ENCODE measurements around the gene SDR42E1.
A peak's percentile ranks its signal among the peaks of the same experiment; 100 is the strongest.

Gene SDR42E1, protein sequence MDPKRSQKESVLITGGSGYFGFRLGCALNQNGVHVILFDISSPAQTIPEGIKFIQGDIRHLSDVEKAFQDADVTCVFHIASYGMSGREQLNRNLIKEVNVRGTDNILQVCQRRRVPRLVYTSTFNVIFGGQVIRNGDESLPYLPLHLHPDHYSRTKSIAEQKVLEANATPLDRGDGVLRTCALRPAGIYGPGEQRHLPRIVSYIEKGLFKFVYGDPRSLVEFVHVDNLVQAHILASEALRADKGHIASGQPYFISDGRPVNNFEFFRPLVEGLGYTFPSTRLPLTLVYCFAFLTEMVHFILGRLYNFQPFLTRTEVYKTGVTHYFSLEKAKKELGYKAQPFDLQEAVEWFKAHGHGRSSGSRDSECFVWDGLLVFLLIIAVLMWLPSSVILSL

DNA sequence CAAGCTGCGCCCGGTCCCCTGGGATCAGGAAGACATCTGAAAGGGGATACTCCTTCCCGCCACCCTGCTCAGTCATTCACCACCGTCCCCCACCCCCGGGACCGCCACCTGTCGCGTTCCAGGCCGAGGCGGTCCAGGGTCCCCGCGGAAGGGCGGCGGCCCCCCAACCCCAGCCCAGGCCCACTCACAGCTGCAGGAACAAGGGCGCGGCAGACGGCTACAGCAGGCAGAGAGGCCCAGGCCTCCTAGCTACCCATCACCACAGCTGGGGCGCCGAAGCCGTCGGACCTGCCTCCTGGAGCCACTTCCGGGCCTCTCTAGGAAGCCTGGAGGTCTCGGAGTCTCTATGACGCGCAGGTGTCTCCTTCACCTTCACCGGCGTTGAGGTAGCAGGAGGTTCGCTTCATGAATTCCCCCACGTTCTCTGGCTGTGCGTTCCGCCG lies at the start of gene SDR42E1:
SDR42E1 (minus strand) TSS at position 272 of the 443 bp plus-strand sequence. CDS start 10,612 bp downstream, outside the sequence.
- H3K27ac ChIP-seq: peak within 1 kb of the TSS; percentile 53
- no peaks in the 10 kb centered on the region for H3K27me3 ChIP-seq (ENCODE audit: insufficient read depth, low read depth)
- H3K4me1 ChIP-seq (ENCODE audit: low read depth, poor library complexity, severe bottlenecking): peaks cover 6% of the 10 kb centered on the region
- TF ChIP-seq, protein P1, sequence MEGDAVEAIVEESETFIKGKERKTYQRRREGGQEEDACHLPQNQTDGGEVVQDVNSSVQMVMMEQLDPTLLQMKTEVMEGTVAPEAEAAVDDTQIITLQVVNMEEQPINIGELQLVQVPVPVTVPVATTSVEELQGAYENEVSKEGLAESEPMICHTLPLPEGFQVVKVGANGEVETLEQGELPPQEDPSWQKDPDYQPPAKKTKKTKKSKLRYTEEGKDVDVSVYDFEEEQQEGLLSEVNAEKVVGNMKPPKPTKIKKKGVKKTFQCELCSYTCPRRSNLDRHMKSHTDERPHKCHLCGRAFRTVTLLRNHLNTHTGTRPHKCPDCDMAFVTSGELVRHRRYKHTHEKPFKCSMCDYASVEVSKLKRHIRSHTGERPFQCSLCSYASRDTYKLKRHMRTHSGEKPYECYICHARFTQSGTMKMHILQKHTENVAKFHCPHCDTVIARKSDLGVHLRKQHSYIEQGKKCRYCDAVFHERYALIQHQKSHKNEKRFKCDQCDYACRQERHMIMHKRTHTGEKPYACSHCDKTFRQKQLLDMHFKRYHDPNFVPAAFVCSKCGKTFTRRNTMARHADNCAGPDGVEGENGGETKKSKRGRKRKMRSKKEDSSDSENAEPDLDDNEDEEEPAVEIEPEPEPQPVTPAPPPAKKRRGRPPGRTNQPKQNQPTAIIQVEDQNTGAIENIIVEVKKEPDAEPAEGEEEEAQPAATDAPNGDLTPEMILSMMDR (conservative IDR thresholded peaks at IDR 0.05; ENCODE audit: low read depth, low read length): no peak
- H2AFZ ChIP-seq (ENCODE audit: low read depth): peak within 1 kb of the TSS; percentile 100
- H4K20me1 ChIP-seq (ENCODE audit: insufficient read depth): no peaks in the 10 kb centered on the region
- H3K36me3 ChIP-seq (ENCODE audit: insufficient read depth): no peaks in the 10 kb centered on the region
- H3K79me2 ChIP-seq (ENCODE audit: insufficient read depth, low read depth): no peaks in the 10 kb centered on the region; the same call in 1 of the 2 replicates
- H3K9ac ChIP-seq: peak within 1 kb of the TSS; percentile 61; the same call in 1 of the 2 replicates
- peak within 1 kb of the TSS; percentile 92 for H3K4me2 ChIP-seq
- H3K4me3 ChIP-seq (IDR thresholded peaks at IDR 0.05; ENCODE audit: insufficient read depth, low read depth, low read length): peak within 1 kb of the TSS; percentile 65

DNA sequence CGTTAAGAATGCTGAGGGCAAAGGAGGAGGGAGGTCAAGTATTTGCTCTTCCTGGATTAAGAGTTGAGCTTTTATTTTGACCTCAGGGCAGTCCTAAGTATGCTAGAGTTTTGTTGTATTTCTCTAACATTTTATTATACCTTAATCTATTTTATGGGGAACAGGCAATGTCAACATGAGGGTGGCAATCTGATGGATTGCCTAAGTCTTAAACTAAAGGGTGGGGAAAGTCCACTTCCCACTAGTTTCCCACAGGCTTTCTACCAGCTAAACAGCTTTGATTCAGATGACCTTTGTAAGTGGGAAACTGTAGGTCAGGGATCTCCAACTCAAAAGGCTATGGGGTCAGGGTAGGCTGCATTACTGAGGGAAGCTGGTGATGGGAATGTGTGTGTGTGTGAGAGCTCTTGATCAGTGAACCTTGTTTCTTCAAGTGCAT lies 48.7 kb upstream of the SDR42E1 start:
- Histone ChIP-seq H3K4me3 (IDR thresholded peaks at IDR 0.05; ENCODE audit: insufficient read depth, low read depth, low read length) (no peak overlapping the region), H3K27me3 (ENCODE audit: insufficient read depth, low read depth) (no peaks in the 10 kb centered on the region), H3K4me2 (no peak overlapping the region), H3K4me1 (ENCODE audit: low read depth, poor library complexity, severe bottlenecking) (no peaks in the 10 kb centered on the region), H4K20me1 (ENCODE audit: insufficient read depth) (no peaks in the 10 kb centered on the region), H3K27ac (no peak overlapping the region), H2AFZ (ENCODE audit: low read depth) (no peak overlapping the region), H3K36me3 (ENCODE audit: insufficient read depth) (no peaks in the 10 kb centered on the region), H3K9ac (no peak overlapping the region), H3K79me2 (ENCODE audit: insufficient read depth, low read depth) (no peaks in the 10 kb centered on the region)
- TF ChIP-seq, protein P1 (conservative IDR thresholded peaks at IDR 0.05; ENCODE audit: low read depth, low read length): no peak

DNA sequence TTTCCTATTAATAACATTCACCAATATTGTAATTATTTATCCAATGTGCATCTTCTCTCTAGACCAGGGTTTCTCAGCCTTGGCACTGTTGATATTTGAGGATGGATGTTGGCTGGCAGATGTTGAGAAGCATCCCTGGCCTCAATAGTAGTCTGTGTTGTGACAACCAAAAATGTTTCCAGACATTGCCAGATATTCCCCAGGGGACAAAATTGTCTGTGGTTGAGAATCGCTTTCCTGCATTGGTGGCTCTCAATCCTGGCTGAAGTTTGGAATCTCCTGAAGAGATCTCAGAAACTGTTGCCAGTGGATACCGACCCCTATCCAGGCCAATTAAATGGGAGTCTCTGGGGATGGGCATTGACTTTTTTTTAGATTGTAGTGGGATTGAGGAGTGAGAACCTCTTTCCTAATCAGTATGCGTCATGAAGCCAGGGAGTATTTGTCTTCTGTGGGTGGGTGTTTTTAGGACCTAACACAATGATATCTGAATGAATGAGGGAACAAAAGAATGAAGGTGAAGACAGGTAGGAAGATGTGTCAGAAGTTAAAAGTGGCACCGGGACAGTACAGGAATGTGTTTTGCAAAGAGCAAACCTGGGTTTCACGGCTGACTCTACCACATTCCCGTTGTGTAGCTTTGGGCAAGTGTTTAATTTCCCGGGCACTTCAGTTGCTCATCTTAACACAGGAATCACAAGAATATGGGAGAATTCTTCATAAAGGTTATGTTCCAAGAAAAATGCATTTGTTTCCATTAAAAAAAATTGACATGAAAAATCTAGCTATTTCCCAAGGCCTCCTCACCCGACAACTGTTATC lies 48.1 kb upstream of the SDR42E1 start:
- Histone ChIP-seq H4K20me1 (ENCODE audit: insufficient read depth) (no peaks in the 10 kb centered on the region), H3K4me1 (ENCODE audit: low read depth, poor library complexity, severe bottlenecking) (no peaks in the 10 kb centered on the region), H3K27me3 (ENCODE audit: insufficient read depth, low read depth) (no peaks in the 10 kb centered on the region), H3K4me3 (IDR thresholded peaks at IDR 0.05; ENCODE audit: insufficient read depth, low read depth, low read length) (no peak overlapping the region), H3K79me2 (ENCODE audit: insufficient read depth, low read depth) (no peaks in the 10 kb centered on the region), H3K36me3 (ENCODE audit: insufficient read depth) (no peaks in the 10 kb centered on the region), H2AFZ (ENCODE audit: low read depth) (no peak overlapping the region), H3K4me2 (no peak overlapping the region), H3K9ac (no peak overlapping the region), H3K27ac (no peak overlapping the region)
- TF ChIP-seq, protein P1 (conservative IDR thresholded peaks at IDR 0.05; ENCODE audit: low read depth, low read length): no peak

DNA sequence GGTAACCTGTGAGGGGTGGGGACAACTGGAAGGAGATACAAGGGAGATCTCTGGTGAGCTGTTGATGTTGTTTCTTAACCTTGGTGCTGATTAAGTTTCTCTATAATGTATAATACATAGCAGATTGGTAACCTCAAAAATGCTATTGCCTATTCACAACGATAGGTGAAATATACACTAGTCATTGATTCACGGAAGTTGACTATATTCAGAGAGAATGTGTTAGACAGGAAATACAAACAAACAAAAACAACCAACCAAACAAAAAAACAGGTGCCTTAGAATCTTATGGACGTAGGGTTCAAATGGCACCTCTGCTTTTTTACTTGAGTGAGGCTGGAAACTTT lies 45.3 kb upstream of the SDR42E1 start:
- H3K4me3 ChIP-seq (IDR thresholded peaks at IDR 0.05; ENCODE audit: insufficient read depth, low read depth, low read length): no peak overlapping the region
- H3K4me1 ChIP-seq (ENCODE audit: low read depth, poor library complexity, severe bottlenecking): no peaks in the 10 kb centered on the region
- TF ChIP-seq, protein P1 (conservative IDR thresholded peaks at IDR 0.05; ENCODE audit: low read depth, low read length): no peak
- no peak overlapping the region for H3K27ac ChIP-seq
- H3K79me2 ChIP-seq (ENCODE audit: insufficient read depth, low read depth): no peaks in the 10 kb centered on the region
- H3K4me2 ChIP-seq: no peak overlapping the region
- H3K27me3 ChIP-seq (ENCODE audit: insufficient read depth, low read depth): no peaks in the 10 kb centered on the region
- no peaks in the 10 kb centered on the region for H4K20me1 ChIP-seq (ENCODE audit: insufficient read depth)
- H3K9ac ChIP-seq: no peak overlapping the region
- H3K36me3 ChIP-seq (ENCODE audit: insufficient read depth): no peaks in the 10 kb centered on the region
- H2AFZ ChIP-seq (ENCODE audit: low read depth): no peak overlapping the region
